ENCODE results near the gene C10orf90. TPM values are rescaled to one million over a fixed set of nuclear protein-coding genes. Genes with fewer than 3 reads are reported as not detected.

C10orf90 gene
- total RNA-seq, 1 experiment from 2014 or later = 1.0 TPM

- DNase-seq (ENCODE audit: low read depth) = peak; percentile 65
Measured at GRCh38 chr10:126504063-126504760, 166.3 kb downstream of the C10orf90 start.

- DNase-seq (ENCODE audit: low read depth) = no peak
Measured at GRCh38 chr10:126503392-126504062, 167.0 kb downstream of the C10orf90 start.

- DNase-seq (ENCODE audit: low read depth) = no peak
Measured at GRCh38 chr10:126502441-126502840, 168.1 kb downstream of the C10orf90 start.

- no peak for DNase-seq (ENCODE audit: low read depth)
Measured at GRCh38 chr10:126501828-126502227, 168.7 kb downstream of the C10orf90 start.

GRCh38 chr10:126500866-126501265 is 169.6 kb downstream of the C10orf90 start:
- peak; percentile 54 for DNase-seq (ENCODE audit: low read depth)

- no peak for DNase-seq (ENCODE audit: low read depth)
Measured at GRCh38 chr10:126500185-126500584, 170.3 kb downstream of the C10orf90 start.

- no peak for DNase-seq (ENCODE audit: low read depth)
Measured at GRCh38 chr10:126499744-126500143, 170.7 kb downstream of the C10orf90 start.

GRCh38 chr10:126497672-126498071 is 172.8 kb downstream of the C10orf90 start:
- DNase-seq (ENCODE audit: low read depth) = no peak

- no peak for DNase-seq (ENCODE audit: low read depth)
Measured at GRCh38 chr10:126496771-126497545, 173.5 kb downstream of the C10orf90 start.

GRCh38 chr10:126491476-126491875 is 179.0 kb downstream of the C10orf90 start:
- no peak for DNase-seq (ENCODE audit: low read depth)

GRCh38 chr10:126481181-126481580 is 189.3 kb downstream of the C10orf90 start:
- no peak for DNase-seq (ENCODE audit: low read depth)

GRCh38 chr10:126480648-126481047 is 189.8 kb downstream of the C10orf90 start:
- DNase-seq (ENCODE audit: low read depth) = no peak

- DNase-seq (ENCODE audit: low read depth) = no peak
Measured at GRCh38 chr10:126479280-126479895, 191.1 kb downstream of the C10orf90 start.

GRCh38 chr10:126478546-126478945 is 191.9 kb downstream of the C10orf90 start:
- no peak for DNase-seq (ENCODE audit: low read depth)

- DNase-seq (ENCODE audit: low read depth) = no peak
Measured at GRCh38 chr10:126476246-126476645, 194.2 kb downstream of the C10orf90 start.

- DNase-seq (ENCODE audit: low read depth) = peak; percentile 35
Measured at GRCh38 chr10:126475074-126475691, 195.3 kb downstream of the C10orf90 start.

- DNase-seq (ENCODE audit: low read depth) = no peak
Measured at GRCh38 chr10:126474031-126474430, 196.5 kb downstream of the C10orf90 start.

GRCh38 chr10:126470991-126471390 is 199.5 kb downstream of the C10orf90 start:
- DNase-seq (ENCODE audit: low read depth) = no peak

GRCh38 chr10:126469692-126470091 is 200.8 kb downstream of the C10orf90 start:
- no peak for DNase-seq (ENCODE audit: low read depth)

GRCh38 chr10:126468876-126469643 is 201.4 kb downstream of the C10orf90 start:
- DNase-seq (ENCODE audit: low read depth) = no peak

- DNase-seq (ENCODE audit: low read depth) = no peak
Measured at GRCh38 chr10:126468467-126468866, 202.0 kb downstream of the C10orf90 start.
